ENCODE measurements around the gene SCRN1.

DNA sequence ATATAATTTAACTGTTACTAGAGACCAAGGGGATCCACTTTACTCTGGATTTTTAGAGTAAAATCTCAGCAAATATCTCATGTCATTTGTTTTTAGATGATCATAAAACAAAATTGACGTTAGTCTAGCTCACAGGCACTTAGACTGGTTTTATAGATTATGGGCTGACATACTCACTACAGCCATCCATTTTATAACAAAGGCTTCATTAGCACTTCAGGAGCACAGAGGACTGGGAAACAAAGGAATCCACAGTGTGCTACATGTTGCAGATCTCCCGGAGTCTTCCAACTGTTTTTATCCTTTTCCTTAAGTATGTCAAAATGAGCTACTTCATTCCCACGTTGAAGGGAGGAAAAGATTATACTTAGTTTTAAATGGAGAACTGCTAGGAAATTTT, 15.9 kb upstream of the SCRN1 start:
- TF ChIP-seq, protein P1, sequence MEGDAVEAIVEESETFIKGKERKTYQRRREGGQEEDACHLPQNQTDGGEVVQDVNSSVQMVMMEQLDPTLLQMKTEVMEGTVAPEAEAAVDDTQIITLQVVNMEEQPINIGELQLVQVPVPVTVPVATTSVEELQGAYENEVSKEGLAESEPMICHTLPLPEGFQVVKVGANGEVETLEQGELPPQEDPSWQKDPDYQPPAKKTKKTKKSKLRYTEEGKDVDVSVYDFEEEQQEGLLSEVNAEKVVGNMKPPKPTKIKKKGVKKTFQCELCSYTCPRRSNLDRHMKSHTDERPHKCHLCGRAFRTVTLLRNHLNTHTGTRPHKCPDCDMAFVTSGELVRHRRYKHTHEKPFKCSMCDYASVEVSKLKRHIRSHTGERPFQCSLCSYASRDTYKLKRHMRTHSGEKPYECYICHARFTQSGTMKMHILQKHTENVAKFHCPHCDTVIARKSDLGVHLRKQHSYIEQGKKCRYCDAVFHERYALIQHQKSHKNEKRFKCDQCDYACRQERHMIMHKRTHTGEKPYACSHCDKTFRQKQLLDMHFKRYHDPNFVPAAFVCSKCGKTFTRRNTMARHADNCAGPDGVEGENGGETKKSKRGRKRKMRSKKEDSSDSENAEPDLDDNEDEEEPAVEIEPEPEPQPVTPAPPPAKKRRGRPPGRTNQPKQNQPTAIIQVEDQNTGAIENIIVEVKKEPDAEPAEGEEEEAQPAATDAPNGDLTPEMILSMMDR (IDR thresholded peaks at IDR 0.05): no peak
- TF ChIP-seq POLR2A (IDR thresholded peaks at IDR 0.05): no peak
- TF ChIP-seq POLR2AphosphoS5 (IDR thresholded peaks at IDR 0.05): no peak
